HepG2 (cell line): Measurements from ENCODE around the gene SS18L1. TPM values are rescaled to one million over a fixed set of nuclear protein-coding genes. Genes with fewer than 3 reads are reported as not detected.

ENCODE experiments used
- IKZF4 ChIP-seq: sonication (generic); formaldehyde crosslinking; IDR thresholded peaks from 2 replicates; pipeline ENCODE4 v1.5.1; 2020; ENCODE audit warnings: borderline replicate concordance, mild to moderate bottlenecking, low read depth, missing genetic modification reagents; ENCODE audit errors: not compliant biosample characterization
- JUNB ChIP-seq: sonication (generic); formaldehyde crosslinking; IDR thresholded peaks from 2 replicates; pipeline ENCODE4 v1.8.0; 2022; ENCODE audit warnings: missing genetic modification reagents, mild to moderate bottlenecking, borderline replicate concordance
- JUND ChIP-seq: sonication (generic); formaldehyde crosslinking; IDR thresholded peaks from 2 replicates; pipeline ENCODE4 v1.8.0; 2022; ENCODE audit warnings: mild to moderate bottlenecking, missing genetic modification reagents
- MTF2 ChIP-seq: sonication (generic); formaldehyde crosslinking; IDR thresholded peaks from 2 replicates; pipeline ENCODE4 v1.5.0; 2020; ENCODE audit warnings: missing genetic modification reagents, borderline replicate concordance
- SMAD9 ChIP-seq: sonication (generic); formaldehyde crosslinking; IDR thresholded peaks from 2 replicates; pipeline ENCODE4 v1.5.1; 2020; ENCODE audit warnings: mild to moderate bottlenecking, missing genetic modification reagents
- TEAD3 ChIP-seq: optimal IDR thresholded peaks from 2 replicates; pipeline ENCODE3; 2016; ENCODE audit warnings: borderline replicate concordance
- ZNF3 ChIP-seq: IDR thresholded peaks from 2 replicates; pipeline ENCODE4 v1.7.0; 2017; ENCODE audit warnings: inconsistent platforms
- ZNF747 ChIP-seq: sonication (generic); formaldehyde crosslinking; IDR thresholded peaks from 2 replicates; pipeline ENCODE4 v1.8.1; 2023; ENCODE audit warnings: missing genetic modification reagents, mild to moderate bottlenecking, borderline replicate concordance
- ZNF781 ChIP-seq: sonication (generic); formaldehyde crosslinking; IDR thresholded peaks from 2 replicates; pipeline ENCODE4 v1.5.1; 2020; ENCODE audit warnings: borderline replicate concordance, mild to moderate bottlenecking, missing genetic modification reagents; ENCODE audit errors: not compliant biosample characterization
- ZSCAN29 ChIP-seq: sonication (generic); formaldehyde crosslinking; conservative IDR thresholded peaks from 2 replicates; pipeline ENCODE4 v1.4.0; 2020; ENCODE audit warnings: mild to moderate bottlenecking, missing genetic modification reagents
- polyA plus RNA-seq, 8 experiments: library from polyadenylated mRNA; depleted of rRNA in 3 of 8; stranded (reverse) in 7 of 8; unstranded in 1 of 8; fragments of >200 nt; fragmentation: Illumina TruSeq in 4 of 8; extraction: Trizol in 4 of 8; gene quantifications; 2 replicates each; pipeline versions ENCODE4 v1.2.1 to v1.2.3, GENCODE V29; 2011 to 2016; ENCODE audit warnings: low read depth in 4 of 8, missing spikeins in 1 of 8, mixed read lengths in 1 of 8; ENCODE audit not compliant: insufficient read depth in 1 of 8
- total RNA-seq, 5 experiments: library from RNA; depleted of rRNA; stranded (reverse); fragments of >200 nt; fragmentation: Illumina TruSeq; extraction: Trizol; gene quantifications; 2 replicates each; pipeline ENCODE4 v1.2.3, GENCODE V29; 2016; ENCODE audit warnings: low read depth in 1 of 5
- TF ChIP-seq, protein P1 (sequence below): sonication (generic); formaldehyde crosslinking; IDR thresholded peaks from 2 replicates; pipeline ENCODE4 v1.5.1; 2020; ENCODE audit warnings: missing genetic modification reagents, mild to moderate bottlenecking, borderline replicate concordance
- TF ChIP-seq, protein P2 (sequence below): sonication (generic); formaldehyde crosslinking; IDR thresholded peaks from 2 replicates; pipeline ENCODE4 v1.8.1; 2023; ENCODE audit warnings: mild to moderate bottlenecking, inconsistent platforms, moderate library complexity, missing genetic modification reagents, borderline replicate concordance
- TF ChIP-seq, protein P3 (sequence below): fragments of 450-650 bp; IDR thresholded peaks from 2 replicates; pipeline ENCODE4 v1.6.1; 2017; ENCODE audit warnings: mild to moderate bottlenecking

SS18L1 gene
- total and polyA plus RNA-seq, 2 of the 13 experiments (the other 11 are each of a cell fraction or from before 2014, with no cell fraction given): 17.8 to 27.6 TPM

DNA sequence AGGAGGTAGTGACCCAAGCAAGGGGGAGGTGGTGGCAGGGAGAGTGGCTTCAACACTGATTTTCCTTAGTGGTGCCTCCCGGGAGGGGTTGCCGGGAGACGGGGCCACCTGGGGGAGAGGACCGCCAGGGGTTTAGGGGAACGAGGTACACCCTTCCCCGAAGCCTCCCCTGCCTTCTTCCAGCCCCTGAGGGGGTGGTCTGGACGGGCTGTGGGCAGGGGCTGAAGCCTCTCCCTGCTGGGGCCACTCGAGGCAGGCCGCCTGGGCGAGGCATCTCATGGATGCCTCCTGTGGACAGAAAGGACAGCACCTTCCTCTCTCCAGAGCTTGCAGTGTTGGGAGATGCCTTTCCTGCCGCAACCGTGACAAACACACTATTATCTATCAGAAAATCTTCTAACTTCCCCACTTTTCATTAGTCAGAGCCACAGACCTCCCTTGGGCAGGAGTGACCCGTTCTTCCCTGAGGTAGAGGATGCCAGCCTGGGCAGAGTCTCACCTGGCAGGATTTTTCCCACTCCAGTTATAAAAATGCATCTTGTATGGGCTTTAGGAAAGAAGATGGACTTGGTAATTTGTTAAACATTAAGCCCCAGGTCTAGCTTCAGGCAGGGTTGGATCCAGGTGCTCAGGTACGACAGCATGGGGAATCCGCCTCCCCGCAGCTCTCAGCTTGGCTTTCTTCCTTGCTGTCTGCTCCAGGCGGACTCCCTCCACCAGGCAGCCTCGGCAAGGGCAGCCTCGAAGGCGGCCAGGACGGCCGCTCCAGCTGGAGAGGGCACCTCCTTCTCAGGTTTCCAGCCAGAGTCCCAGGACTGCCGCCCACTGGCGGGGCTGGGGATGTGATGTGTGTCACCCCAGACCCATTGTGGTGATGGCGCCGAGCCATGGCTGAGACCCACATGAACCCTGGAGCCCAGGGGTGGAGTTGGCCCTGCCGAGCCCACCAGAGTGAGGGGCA is 65.5 kb downstream of the SS18L1 start (continued):
- TF ChIP-seq MTF2 (no peak), ZNF781 (CRISPR knock-in tag) (no peak), ZNF747 (no peak), ZSCAN29 (no peak), TEAD3 (CRISPR knock-in tag) (no peak), IKZF4 (CRISPR knock-in tag) (no peak), JUNB (CRISPR knock-in tag) (no peak), JUND (CRISPR knock-in tag) (no peak), ZNF3 (no peak), SMAD9 (CRISPR knock-in tag) (no peak)
- TF ChIP-seq, protein P1, sequence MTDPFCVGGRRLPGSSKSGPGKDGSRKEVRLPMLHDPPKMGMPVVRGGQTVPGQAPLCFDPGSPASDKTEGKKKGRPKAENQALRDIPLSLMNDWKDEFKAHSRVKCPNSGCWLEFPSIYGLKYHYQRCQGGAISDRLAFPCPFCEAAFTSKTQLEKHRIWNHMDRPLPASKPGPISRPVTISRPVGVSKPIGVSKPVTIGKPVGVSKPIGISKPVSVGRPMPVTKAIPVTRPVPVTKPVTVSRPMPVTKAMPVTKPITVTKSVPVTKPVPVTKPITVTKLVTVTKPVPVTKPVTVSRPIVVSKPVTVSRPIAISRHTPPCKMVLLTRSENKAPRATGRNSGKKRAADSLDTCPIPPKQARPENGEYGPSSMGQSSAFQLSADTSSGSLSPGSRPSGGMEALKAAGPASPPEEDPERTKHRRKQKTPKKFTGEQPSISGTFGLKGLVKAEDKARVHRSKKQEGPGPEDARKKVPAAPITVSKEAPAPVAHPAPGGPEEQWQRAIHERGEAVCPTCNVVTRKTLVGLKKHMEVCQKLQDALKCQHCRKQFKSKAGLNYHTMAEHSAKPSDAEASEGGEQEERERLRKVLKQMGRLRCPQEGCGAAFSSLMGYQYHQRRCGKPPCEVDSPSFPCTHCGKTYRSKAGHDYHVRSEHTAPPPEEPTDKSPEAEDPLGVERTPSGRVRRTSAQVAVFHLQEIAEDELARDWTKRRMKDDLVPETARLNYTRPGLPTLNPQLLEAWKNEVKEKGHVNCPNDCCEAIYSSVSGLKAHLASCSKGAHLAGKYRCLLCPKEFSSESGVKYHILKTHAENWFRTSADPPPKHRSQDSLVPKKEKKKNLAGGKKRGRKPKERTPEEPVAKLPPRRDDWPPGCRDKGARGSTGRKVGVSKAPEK (CRISPR knock-in tag): no peak
- TF ChIP-seq, protein P2, sequence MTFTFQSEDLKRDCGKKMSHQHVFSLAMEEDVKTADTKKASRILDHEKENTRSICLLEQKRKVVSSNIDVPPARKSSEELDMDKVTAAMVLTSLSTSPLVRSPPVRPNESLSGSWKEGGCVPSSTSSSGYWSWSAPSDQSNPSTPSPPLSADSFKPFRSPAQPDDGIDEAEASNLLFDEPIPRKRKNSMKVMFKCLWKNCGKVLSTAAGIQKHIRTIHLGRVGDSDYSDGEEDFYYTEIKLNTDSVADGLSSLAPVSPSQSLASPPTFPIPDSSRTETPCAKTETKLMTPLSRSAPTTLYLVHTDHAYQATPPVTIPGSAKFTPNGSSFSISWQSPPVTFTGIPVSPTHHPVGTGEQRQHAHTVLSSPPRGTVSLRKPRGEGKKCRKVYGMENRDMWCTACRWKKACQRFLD (CRISPR knock-in tag): no peak
- TF ChIP-seq, protein P3, sequence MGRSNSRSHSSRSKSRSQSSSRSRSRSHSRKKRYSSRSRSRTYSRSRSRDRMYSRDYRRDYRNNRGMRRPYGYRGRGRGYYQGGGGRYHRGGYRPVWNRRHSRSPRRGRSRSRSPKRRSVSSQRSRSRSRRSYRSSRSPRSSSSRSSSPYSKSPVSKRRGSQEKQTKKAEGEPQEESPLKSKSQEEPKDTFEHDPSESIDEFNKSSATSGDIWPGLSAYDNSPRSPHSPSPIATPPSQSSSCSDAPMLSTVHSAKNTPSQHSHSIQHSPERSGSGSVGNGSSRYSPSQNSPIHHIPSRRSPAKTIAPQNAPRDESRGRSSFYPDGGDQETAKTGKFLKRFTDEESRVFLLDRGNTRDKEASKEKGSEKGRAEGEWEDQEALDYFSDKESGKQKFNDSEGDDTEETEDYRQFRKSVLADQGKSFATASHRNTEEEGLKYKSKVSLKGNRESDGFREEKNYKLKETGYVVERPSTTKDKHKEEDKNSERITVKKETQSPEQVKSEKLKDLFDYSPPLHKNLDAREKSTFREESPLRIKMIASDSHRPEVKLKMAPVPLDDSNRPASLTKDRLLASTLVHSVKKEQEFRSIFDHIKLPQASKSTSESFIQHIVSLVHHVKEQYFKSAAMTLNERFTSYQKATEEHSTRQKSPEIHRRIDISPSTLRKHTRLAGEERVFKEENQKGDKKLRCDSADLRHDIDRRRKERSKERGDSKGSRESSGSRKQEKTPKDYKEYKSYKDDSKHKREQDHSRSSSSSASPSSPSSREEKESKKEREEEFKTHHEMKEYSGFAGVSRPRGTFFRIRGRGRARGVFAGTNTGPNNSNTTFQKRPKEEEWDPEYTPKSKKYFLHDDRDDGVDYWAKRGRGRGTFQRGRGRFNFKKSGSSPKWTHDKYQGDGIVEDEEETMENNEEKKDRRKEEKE: no peak
